ENCODE data around the gene MAPT.

Gene MAPT

GRCh38 chr17:45977506-45977824 is 83.1 kb downstream of the MAPT start:
- Histone ChIP-seq H3K79me2 (ENCODE audit: insufficient read depth, low read length) (no peaks in the 10 kb centered on the region), H2AFZ (ENCODE audit: low read depth, low read length) (no peak overlapping the region), H4K20me1 (ENCODE audit: insufficient read depth, low read length) (no peaks in the 10 kb centered on the region), H3K9ac (ENCODE audit: low read depth, low read length) (no peak overlapping the region), H3K4me2 (ENCODE audit: insufficient read depth, low read length) (no peak overlapping the region), H3K27me3 (ENCODE audit: insufficient read depth, low read length, poor library complexity) (peaks cover 4% of the 10 kb centered on the region), H3K4me1 (ENCODE audit: insufficient read depth, low read length) (no peaks in the 10 kb centered on the region), H3K4me3 (ENCODE audit: low read depth in 1 of 2, low read length in 2 of 2) (no peak overlapping the region), H3K36me3 (ENCODE audit: insufficient read depth, low read length) (no peaks in the 10 kb centered on the region), H3K27ac (ENCODE audit: low read length) (no peak overlapping the region), H3K9me3 (ENCODE audit: insufficient read depth, low read length, severe bottlenecking) (no peaks in the 10 kb centered on the region)
- no peak for ATAC-seq (ENCODE audit: insufficient read depth, low read depth)
- no peak for DNase-seq
- TF ChIP-seq EZH2 (IDR thresholded peaks at IDR 0.05; ENCODE audit: borderline replicate concordance, low read depth, low read length, severe bottlenecking) (no peak), CTCF (IDR thresholded peaks at IDR 0.05; ENCODE audit: borderline replicate concordance, extremely low read depth, low read length, poor library complexity, severe bottlenecking) (no peak)

- DNase-seq (no peak), ATAC-seq (ENCODE audit: insufficient read depth, low read depth) (no peak)
Observed at GRCh38 chr17:45977976-45978626, 83.7 kb downstream of the MAPT start.

GRCh38 chr17:45979137-45979536 is 84.8 kb downstream of the MAPT start:
- TF ChIP-seq EZH2 (IDR thresholded peaks at IDR 0.05; ENCODE audit: borderline replicate concordance, low read depth, low read length, severe bottlenecking) (no peak), CTCF (IDR thresholded peaks at IDR 0.05; ENCODE audit: borderline replicate concordance, extremely low read depth, low read length, poor library complexity, severe bottlenecking) (no peak)
- Histone ChIP-seq H3K27me3 (ENCODE audit: insufficient read depth, low read length, poor library complexity) (peaks cover 4% of the 10 kb centered on the region), H3K27ac (ENCODE audit: low read length) (no peak overlapping the region), H2AFZ (ENCODE audit: low read depth, low read length) (no peak overlapping the region), H3K36me3 (ENCODE audit: insufficient read depth, low read length) (no peaks in the 10 kb centered on the region), H3K9me3 (ENCODE audit: insufficient read depth, low read length, severe bottlenecking) (no peaks in the 10 kb centered on the region), H3K4me2 (ENCODE audit: insufficient read depth, low read length) (no peak overlapping the region), H3K79me2 (ENCODE audit: insufficient read depth, low read length) (no peaks in the 10 kb centered on the region), H3K9ac (ENCODE audit: low read depth, low read length) (no peak overlapping the region), H3K4me3 (ENCODE audit: low read depth in 1 of 2, low read length in 2 of 2) (no peak overlapping the region), H4K20me1 (ENCODE audit: insufficient read depth, low read length) (no peaks in the 10 kb centered on the region), H3K4me1 (ENCODE audit: insufficient read depth, low read length) (no peaks in the 10 kb centered on the region)
- DNase-seq: no peak
- no peak for ATAC-seq (ENCODE audit: insufficient read depth, low read depth)

More at GRCh38 chr17:45977976-45978626, 83.7 kb downstream of the MAPT start:
- Histone ChIP-seq H3K27me3 (ENCODE audit: insufficient read depth, low read length, poor library complexity) (peaks cover 4% of the 10 kb centered on the region), H3K79me2 (ENCODE audit: insufficient read depth, low read length) (no peaks in the 10 kb centered on the region), H2AFZ (ENCODE audit: low read depth, low read length) (no peak overlapping the region), H3K9me3 (ENCODE audit: insufficient read depth, low read length, severe bottlenecking) (no peaks in the 10 kb centered on the region), H3K4me3 (ENCODE audit: low read depth in 1 of 2, low read length in 2 of 2) (no peak overlapping the region), H3K27ac (ENCODE audit: low read length) (no peak overlapping the region), H3K4me2 (ENCODE audit: insufficient read depth, low read length) (no peak overlapping the region), H3K9ac (ENCODE audit: low read depth, low read length) (no peak overlapping the region), H4K20me1 (ENCODE audit: insufficient read depth, low read length) (no peaks in the 10 kb centered on the region), H3K36me3 (ENCODE audit: insufficient read depth, low read length) (no peaks in the 10 kb centered on the region), H3K4me1 (ENCODE audit: insufficient read depth, low read length) (no peaks in the 10 kb centered on the region)
- TF ChIP-seq CTCF (IDR thresholded peaks at IDR 0.05; ENCODE audit: borderline replicate concordance, extremely low read depth, low read length, poor library complexity, severe bottlenecking) (no peak), EZH2 (IDR thresholded peaks at IDR 0.05; ENCODE audit: borderline replicate concordance, low read depth, low read length, severe bottlenecking) (no peak)
